GM18505 (cell line): ENCODE results near the gene RNF31.

Source experiments
- ATAC-seq: cut with Tn5 transposase; IDR thresholded peaks from one replicate; pipeline ENCODE4 v1.9.1; 2021; ENCODE audit not compliant: unreplicated experiment
- POLR2A ChIP-seq: IDR thresholded peaks from 4 replicates; pipeline ENCODE4 v1.6.1; 2011; ENCODE audit warnings: borderline replicate concordance; ENCODE audit not compliant: insufficient read depth, insufficient read length; ENCODE audit errors: extremely low read depth

The RNF31 gene

DNA sequence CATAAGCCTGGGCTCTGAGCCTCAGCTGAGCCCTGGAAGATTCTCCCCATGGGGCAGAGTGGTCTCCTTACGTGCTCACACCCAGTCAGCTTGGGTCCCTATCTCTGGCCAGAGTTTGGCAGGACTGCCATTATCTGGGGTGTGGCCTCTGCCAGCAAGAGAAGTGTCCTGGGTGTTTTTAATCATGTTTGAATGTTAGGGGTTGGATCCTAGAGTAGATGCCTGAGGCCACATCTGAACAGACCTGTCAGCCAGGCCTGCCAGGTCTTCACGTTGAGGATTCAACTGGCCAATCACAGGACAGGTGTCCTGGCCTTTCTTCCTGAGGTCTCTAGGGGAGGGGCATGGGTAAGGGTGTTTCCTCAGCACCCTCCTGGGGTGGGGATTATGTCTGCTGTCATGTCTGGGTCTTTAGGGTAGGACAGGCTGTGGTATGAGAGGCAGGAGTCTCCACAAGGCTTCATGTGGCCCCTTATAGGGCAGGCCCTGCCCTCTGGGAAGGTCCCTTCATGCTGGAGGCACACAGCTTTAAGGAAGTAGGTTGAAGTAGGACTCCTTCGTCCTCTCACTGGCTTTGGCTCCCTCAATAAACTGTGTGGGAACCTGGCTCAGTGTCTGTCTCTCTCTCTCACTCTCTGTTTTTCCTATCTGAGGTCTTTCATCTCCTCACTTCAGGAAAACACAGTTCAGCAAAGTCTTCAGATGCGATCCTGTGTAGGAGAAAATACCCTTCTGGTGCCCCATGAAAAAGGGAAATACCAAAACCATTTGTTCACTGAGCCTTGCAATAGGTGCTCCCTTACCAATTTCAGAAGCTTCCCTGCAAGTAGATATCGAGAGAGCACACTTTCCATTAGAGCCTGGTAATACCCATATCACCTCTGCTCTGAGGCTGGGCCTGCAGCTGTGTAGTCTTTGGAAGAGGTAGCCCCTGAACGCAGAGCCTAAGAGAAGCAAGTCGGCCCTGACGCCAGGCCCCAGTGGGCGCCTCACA, 23.6 kb upstream of the RNF31 start:
- ATAC-seq, result no peak
- peak; percentile 40 for TF ChIP-seq POLR2A

DNA sequence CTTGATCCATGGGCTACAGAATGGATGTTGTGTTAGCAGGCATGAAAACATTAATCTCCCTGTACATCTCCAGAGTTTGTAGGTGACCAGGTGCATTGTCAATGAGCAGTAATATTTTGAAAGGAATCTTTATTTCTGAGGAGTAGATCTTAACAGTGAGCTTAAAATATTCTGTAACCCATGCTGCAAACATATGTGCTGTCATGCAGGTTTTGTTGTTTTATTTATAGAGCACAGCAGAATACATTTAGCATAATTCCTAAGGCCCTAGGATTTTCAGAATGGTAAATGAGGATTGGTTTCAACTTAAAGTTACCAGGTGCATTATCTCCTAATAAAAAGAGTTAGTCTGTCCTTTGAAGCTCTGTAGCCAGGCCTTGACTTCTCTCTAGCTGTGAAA, 20.4 kb upstream of the RNF31 start:
- TF ChIP-seq POLR2A, result no peak
- ATAC-seq, result no peak

DNA sequence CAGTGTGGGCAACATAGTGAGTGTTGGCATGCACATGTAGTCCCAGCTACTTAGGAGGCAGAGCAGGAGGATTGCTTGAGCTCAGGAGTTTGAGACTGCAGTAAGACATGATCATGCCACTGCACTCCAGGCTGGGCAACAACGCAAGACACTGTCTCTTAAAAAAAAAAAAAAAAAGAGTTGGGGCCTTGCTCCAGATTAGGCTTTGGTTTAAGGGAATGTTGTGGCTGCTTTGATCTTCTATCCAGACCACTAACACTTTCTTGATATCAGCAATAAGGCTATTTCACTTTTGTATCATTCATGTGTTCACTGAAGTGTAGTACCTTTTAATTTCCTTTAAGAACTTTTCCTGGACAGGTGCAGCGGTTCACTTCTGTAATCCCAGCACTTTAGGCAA, 19.6 kb upstream of the RNF31 start:
- ATAC-seq, result no peak

DNA sequence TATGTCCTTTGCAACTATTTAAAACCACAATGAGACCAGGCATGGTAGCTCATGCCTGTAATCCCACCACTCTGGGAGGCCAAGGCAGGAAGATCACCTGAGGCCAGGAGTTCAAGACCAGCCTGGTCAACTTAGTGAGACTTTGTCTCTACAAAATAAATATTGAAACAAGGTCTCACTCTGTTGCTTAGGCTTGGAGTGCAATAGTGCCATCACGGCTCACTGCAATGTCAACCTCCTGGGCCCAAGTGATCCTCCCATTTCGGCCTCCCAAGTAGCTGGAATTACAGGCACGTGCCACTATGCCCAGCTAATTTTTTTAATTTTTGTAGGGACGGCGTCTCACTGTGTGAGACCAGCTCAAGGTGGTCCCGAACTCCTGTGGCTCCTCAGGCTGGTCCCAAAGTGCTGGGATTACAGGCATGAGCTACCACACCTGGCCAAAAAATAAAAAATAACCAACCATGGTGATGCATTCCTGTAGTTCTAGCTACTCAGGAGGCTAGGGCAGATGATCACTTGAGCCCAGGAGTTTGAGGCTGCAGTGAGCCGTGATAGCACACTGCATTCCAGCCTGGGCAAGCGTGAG, 17.8 kb upstream of the RNF31 start:
- no peak for ATAC-seq
- no peak for TF ChIP-seq POLR2A

More for the DNA sequence above, 19.6 kb upstream of the RNF31 start:
- TF ChIP-seq POLR2A, result no peak

DNA sequence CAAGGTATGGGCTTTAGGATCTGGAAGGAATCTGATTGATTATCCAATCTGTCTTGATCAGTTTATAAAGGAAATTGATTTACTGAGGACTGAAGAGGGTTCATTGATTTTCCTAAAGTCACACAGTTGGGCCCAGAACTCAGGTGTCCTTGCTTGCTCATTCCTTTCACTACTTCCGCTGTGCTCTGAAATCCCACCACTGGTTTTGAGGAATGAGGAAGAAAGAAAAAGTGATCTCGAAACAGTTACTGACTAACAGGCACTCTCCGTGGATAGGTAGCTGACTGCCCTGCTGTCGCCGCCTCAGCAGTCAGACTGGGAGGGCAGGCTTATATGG, 16.9 kb upstream of the RNF31 start, which contains the start of gene FITM1:
TSS of gene FITM1 (plus strand) at position 280 of the 337 bp plus-strand sequence. CDS start 905 bp downstream, outside the sequence.
- TF ChIP-seq POLR2A, result no peak
- ATAC-seq, result no peak

DNA sequence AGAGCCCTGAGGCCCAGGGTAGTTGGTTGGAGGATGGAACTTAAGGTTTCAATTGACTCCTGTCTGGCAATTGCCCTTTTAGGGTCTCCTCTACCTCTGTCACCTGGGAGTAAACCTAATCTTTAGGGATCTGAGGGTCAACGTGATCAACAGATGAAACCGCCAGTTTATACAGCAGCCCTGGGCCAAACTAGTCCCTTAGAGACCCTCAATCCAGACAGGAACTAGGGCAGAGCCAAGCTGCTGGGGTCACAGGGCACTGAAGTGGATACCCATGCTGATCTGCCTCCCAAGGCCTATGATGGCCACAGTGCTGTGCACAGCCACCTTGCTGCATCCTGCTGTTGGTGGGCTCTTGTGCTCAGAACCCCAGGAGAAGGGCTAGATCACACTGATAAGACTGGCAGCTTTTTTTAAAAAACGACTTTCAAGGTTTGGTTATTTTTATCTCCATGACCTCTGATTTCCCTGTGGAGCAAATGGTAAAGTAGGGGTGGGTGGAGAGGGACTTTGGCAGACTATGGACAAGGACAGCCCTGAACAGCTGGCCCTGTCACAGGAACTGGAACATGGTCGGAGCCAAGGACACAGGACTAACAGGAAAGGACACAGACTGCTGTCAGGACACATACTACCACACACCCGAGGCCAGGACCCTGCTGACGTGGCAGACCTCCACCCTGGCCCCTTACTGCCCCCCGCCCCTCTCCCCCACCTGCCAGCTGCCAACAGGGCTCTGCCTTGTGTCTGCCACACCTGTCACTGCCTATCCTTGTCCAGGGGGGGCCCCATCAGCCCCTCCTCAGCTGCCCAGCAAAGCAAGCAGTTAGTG, 16.4 kb upstream of the RNF31 start:
- TF ChIP-seq POLR2A, result no peak

DNA sequence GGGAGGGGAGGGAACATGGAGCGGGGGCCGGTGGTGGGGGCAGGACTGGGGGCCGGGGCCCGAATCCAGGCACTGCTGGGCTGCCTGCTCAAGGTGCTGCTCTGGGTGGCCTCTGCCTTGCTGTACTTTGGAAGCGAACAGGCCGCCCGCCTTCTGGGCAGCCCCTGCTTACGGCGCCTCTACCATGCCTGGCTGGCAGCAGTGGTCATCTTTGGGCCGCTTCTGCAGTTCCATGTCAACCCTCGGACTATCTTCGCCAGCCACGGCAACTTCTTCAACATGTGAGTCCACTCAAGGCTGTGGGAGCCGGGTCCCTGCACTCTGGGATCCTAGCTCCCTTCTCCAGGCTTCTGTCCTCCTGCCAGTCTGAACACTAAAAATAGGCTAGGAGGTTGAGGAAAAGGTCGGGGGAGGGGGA, 15.7 kb upstream of the RNF31 start:
- no peak for TF ChIP-seq POLR2A
- ATAC-seq, result no peak

More for the DNA sequence above, 16.4 kb upstream of the RNF31 start:
- no peak for ATAC-seq

DNA sequence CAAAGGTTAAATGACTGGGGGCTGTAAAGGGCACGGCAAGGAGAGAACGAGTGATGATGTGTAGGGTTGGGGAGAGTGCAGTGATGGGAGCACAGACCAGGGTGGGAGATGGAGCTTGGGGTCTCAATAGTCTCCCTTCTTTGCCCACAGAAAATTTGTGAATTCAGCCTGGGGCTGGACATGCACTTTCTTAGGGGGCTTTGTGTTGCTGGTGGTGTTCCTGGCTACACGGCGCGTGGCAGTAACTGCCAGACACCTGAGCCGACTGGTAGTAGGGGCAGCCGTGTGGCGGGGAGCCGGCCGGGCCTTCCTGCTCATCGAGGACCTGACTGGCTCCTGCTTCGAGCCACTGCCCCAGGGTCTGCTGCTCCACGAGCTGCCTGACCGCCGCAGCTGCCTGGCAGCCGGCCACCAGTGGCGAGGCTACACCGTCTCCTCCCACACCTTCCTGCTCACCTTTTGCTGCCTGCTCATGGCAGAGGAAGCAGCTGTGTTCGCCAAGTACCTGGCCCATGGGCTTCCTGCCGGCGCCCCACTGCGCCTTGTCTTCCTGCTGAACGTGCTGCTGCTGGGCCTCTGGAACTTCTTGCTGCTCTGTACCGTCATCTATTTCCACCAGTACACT, 15.1 kb upstream of the RNF31 start:
- TF ChIP-seq POLR2A, result no peak
- ATAC-seq, result no peak

DNA sequence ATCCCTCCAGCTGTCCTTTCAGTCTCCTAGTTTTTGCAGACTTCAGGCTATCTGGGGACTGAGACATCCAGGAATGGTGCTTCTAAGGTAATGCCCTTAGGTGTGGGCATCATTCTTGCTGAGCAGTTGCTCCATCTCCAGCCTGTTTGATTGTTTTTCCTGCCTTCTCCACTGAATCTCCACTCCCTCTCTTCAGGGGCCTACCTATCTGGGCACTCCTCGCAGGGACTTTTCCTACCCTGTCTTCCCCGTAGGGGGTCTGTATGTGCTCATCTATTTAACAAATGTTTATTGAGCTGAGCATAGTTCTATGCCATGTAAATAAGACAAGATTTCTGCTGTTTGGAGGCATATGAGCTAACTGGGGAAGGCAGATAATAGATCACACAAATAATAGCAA, 14.3 kb upstream of the RNF31 start:
- ATAC-seq, result no peak
- no peak for TF ChIP-seq POLR2A

DNA sequence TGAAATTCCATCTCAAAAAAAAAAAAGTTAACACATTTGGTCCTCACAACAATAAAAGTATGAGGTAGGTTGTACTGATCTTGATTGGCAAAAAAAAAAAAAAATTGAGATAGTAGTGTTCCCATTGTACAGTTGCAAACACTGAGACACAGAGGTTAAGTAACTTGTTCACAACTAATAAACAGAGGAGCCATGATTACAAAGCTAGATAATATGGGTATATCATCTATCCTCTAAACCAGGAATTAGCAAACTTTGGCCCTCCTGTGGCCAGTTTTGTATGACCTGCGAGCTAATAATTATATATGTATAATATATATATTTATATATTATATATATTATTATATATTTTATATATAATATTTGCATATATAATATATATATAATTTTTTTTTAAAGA, 13.6 kb upstream of the RNF31 start:
- ATAC-seq, result no peak
- TF ChIP-seq POLR2A, result no peak

DNA sequence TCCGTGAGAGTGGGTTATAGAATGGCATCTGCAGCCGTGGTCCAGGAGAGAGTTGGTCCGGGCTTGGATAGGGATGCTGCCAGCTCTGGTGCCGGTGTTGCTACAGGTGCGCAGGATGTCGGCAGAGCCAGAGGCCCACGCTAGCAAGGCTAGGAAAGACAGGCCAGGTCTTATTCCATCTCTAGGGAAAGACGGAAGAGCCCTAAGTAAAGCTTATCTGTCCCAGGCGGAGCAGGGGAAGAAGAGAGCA, 11.8 kb upstream of the RNF31 start:
- ATAC-seq, result no peak

DNA sequence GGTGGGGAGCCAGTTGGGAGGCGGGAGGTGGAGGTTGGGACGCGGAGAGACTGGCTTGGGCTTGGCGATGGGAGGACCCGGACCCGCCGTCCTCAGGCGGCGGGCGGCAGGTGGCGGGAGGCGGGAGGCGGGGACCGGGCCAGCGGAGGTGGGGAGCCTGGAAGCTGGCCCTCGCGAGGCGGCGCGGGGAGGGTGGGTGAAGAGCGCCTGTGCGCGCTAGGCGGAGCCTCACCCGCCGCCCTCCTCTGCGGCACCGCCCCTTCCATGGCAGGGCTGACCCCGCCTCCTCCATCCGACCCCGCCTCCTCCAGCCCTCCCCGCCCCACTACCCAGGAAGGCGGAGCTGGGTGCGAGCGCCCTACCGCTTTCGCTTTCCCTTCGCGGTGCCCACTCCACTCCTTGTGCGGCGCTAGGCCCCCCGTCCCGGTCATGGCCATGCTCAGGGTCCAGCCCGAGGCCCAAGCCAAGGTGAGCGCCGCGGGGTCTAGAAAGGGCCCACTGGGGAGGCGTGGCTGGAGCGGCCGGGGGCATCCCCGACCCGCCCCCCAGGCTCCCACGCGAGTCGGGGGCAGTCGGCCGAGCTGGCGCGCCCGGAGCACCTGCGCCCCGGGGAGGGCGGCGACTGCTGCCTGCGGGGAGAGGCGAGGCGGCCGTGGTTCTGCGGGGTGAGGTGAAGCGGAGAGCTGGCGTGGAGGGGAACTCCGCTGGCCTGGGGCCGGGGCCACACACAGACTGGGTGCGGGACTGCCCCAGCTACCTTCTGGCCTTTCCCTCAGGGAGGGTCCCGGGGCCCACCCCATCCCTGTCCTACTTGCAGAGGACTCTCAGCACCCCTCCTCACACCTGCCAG, 11.2 kb upstream of the RNF31 start, which contains the start of gene PSME1:
TSS of gene PSME1 (plus strand) at position 361 of the 850 bp plus-strand sequence. CDS start at position 430, 69 bp downstream.
- TF ChIP-seq POLR2A, result peak; percentile 62
- ATAC-seq, result peak; percentile 85

More for the DNA sequence above, 11.8 kb upstream of the RNF31 start:
- TF ChIP-seq POLR2A, result no peak
